Measurements from ENCODE around the gene PTBP1. TPM values are rescaled to one million over a fixed set of nuclear protein-coding genes. Genes with fewer than 3 reads are reported as not detected.

PTBP1 gene
- total RNA-seq, 1 experiment from 2014 or later: 515 TPM

DNA sequence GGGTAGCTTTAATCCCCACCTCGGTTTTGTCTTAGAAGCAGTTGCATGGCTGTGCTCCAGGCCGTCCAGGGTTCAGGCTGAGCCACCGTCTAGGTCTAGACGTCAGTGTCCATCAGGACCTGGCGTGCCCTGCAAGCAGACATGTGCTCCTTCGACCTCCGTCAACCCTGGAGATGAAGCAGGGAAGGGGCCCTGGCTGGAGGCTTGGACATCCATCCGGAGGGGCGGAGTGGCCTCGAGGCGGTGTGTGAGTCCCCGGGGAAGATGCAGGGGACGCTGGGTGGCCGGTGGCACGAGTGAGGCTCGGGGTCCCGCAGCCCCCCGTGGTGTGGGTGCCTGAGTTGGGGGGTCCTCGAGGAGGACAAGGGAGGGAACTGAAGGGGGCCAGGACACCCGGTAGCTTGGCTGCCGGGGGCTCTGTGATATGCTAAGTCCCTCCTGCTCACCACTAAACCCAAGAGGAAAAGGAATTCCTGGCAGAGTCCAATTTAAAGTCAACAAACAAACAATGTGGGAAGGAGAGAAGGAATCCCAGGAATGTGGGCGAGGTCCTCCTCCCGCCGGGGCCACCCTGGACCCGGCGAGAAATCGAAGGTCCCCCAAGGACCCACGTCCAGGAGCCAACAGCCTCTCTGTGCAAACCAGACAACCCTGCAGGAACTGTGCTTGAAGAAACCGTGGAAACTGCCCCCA lies 14.9 kb upstream of the PTBP1 start:
- Histone ChIP-seq H3K27ac (ENCODE audit: low read length) (peak overlapping the region; percentile 89), H3K36me3 (ENCODE audit: control insufficient read depth, insufficient read depth, low read length) (no peaks in the 10 kb centered on the region), H3K27me3 (ENCODE audit: control insufficient read depth, insufficient read depth, low read length) (no peaks in the 10 kb centered on the region), H3K9me3 (ENCODE audit: control insufficient read depth, insufficient read depth, low read depth, low read length) (no peaks in the 10 kb centered on the region), H3K4me1 (ENCODE audit: control insufficient read depth, insufficient read depth, low read length) (peaks cover 13% of the 10 kb centered on the region), H3K4me3 (ENCODE audit: low read depth in 2 of 2, low read length in 2 of 2) (peak overlapping the region; percentile 38 to 63)
- ATAC-seq (peak; percentile 78), DNase-seq (ENCODE audit: low read depth, low spot score) (no peak)
- TF ChIP-seq TCF7L2 (IDR thresholded peaks at IDR 0.05; ENCODE audit: low read depth, low read length): no peak; the same call in 1 of the 2 replicates
- TF ChIP-seq, protein P1, sequence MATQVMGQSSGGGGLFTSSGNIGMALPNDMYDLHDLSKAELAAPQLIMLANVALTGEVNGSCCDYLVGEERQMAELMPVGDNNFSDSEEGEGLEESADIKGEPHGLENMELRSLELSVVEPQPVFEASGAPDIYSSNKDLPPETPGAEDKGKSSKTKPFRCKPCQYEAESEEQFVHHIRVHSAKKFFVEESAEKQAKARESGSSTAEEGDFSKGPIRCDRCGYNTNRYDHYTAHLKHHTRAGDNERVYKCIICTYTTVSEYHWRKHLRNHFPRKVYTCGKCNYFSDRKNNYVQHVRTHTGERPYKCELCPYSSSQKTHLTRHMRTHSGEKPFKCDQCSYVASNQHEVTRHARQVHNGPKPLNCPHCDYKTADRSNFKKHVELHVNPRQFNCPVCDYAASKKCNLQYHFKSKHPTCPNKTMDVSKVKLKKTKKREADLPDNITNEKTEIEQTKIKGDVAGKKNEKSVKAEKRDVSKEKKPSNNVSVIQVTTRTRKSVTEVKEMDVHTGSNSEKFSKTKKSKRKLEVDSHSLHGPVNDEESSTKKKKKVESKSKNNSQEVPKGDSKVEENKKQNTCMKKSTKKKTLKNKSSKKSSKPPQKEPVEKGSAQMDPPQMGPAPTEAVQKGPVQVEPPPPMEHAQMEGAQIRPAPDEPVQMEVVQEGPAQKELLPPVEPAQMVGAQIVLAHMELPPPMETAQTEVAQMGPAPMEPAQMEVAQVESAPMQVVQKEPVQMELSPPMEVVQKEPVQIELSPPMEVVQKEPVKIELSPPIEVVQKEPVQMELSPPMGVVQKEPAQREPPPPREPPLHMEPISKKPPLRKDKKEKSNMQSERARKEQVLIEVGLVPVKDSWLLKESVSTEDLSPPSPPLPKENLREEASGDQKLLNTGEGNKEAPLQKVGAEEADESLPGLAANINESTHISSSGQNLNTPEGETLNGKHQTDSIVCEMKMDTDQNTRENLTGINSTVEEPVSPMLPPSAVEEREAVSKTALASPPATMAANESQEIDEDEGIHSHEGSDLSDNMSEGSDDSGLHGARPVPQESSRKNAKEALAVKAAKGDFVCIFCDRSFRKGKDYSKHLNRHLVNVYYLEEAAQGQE (IDR thresholded peaks at IDR 0.05; ENCODE audit: insufficient read depth in 1 of 2, low read depth in 2 of 2, low read length in 1 of 2): no peak
- peak; percentile 47; the same call in 1 of the 2 replicates for TF ChIP-seq POLR2AphosphoS5 (IDR thresholded peaks at IDR 0.05; ENCODE audit: low read depth, low read length)
- TF ChIP-seq SIN3A (IDR thresholded peaks at IDR 0.05; ENCODE audit: borderline replicate concordance, insufficient read depth, low read depth, low read length): no peak
- TF ChIP-seq, protein P2, sequence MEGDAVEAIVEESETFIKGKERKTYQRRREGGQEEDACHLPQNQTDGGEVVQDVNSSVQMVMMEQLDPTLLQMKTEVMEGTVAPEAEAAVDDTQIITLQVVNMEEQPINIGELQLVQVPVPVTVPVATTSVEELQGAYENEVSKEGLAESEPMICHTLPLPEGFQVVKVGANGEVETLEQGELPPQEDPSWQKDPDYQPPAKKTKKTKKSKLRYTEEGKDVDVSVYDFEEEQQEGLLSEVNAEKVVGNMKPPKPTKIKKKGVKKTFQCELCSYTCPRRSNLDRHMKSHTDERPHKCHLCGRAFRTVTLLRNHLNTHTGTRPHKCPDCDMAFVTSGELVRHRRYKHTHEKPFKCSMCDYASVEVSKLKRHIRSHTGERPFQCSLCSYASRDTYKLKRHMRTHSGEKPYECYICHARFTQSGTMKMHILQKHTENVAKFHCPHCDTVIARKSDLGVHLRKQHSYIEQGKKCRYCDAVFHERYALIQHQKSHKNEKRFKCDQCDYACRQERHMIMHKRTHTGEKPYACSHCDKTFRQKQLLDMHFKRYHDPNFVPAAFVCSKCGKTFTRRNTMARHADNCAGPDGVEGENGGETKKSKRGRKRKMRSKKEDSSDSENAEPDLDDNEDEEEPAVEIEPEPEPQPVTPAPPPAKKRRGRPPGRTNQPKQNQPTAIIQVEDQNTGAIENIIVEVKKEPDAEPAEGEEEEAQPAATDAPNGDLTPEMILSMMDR (IDR thresholded peaks at IDR 0.05): no peak
- CTCF ChIA-PET: no interaction called here
- intact Hi-C loops (cut with micrococcal nuclease; ENCODE audit: unreplicated experiment): no loop called here
- BruUV-seq (replicated peaks): no TSS peak
- in situ Hi-C loops (cut with HindIII; ENCODE audit: low pct_unique_long_range_greater_than_20kb, low sequenced_read_pairs): no loop called here
- POLR2A ChIA-PET: no interaction called here

DNA sequence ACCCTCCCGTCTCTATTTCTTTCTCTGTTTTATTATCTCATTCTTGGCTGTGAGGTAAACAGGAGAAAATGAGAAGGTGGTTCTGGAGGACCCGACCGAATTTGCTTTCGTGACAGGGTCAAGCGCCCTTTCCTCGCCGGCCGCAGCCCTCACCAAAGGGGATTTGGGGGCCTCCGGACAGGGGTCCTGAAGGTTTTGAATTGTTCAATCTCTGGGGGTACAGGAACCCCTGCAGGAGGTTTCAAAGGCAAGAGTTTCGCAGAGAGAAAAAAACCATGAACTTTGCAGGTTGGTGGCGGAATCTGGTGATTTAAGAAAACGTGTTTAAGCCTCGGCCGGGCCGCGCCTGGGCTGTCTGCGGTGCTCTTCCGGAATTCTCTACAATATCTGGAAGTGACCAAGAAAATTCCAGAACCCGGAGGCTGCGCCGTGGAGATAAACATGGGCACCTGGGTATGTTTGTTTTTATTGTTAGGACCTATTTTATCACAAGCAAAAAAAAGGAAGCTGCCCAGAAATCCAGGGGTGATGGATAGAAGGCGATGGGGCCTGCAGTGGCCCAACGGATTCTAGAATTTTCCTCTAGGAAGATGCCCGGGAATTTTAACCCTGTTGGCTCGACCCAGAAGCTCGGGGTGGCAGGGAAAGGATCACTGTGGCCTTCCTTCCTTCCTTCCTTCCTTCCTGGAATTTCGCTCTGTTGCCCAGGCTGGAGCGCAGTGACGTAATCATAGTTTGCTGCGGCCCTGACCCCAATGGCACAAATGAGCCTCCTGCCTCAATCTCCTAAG lies 14.2 kb upstream of the PTBP1 start:
- in situ Hi-C loops (cut with HindIII; ENCODE audit: low pct_unique_long_range_greater_than_20kb, low sequenced_read_pairs): no loop called here
- Histone ChIP-seq H3K9me3 (ENCODE audit: control insufficient read depth, insufficient read depth, low read depth, low read length) (no peaks in the 10 kb centered on the region), H3K4me3 (ENCODE audit: low read depth in 2 of 2, low read length in 2 of 2) (peak overlapping the region; percentile 38 to 63), H3K4me1 (ENCODE audit: control insufficient read depth, insufficient read depth, low read length) (peaks cover 17% of the 10 kb centered on the region), H3K27me3 (ENCODE audit: control insufficient read depth, insufficient read depth, low read length) (no peaks in the 10 kb centered on the region), H3K36me3 (ENCODE audit: control insufficient read depth, insufficient read depth, low read length) (no peaks in the 10 kb centered on the region), H3K27ac (ENCODE audit: low read length) (peak overlapping the region; percentile 89)
- ATAC-seq (peak; percentile 24; the same call in 1 of the 2 replicates), DNase-seq (ENCODE audit: low read depth, low spot score) (no peak)
- BruUV-seq (replicated peaks): TSS peak; percentile 93
- TF ChIP-seq, protein P1 (IDR thresholded peaks at IDR 0.05; ENCODE audit: insufficient read depth in 1 of 2, low read depth in 2 of 2, low read length in 1 of 2): no peak
- TF ChIP-seq POLR2AphosphoS5 (IDR thresholded peaks at IDR 0.05; ENCODE audit: low read depth, low read length): peak; percentile 27; the same call in 1 of the 2 replicates
- TF ChIP-seq, protein P2 (IDR thresholded peaks at IDR 0.05): no peak
- TF ChIP-seq SIN3A (IDR thresholded peaks at IDR 0.05; ENCODE audit: borderline replicate concordance, insufficient read depth, low read depth, low read length): no peak
- TF ChIP-seq TCF7L2 (IDR thresholded peaks at IDR 0.05; ENCODE audit: low read depth, low read length): no peak; the same call in 1 of the 2 replicates
- intact Hi-C loops (cut with micrococcal nuclease; ENCODE audit: unreplicated experiment): no loop called here
- ChIA-PET POLR2A (interaction anchor here (0.6 kb wide), 1 partner anchor 12 kb away, joined by 3 read pairs; no protein-coding TSS in a partner anchor), CTCF (no interaction called here)

All from Panc1 (cell line).